GM19193 (cell line): ENCODE data around the gene MTA3.

Experiments used
- POLR2A ChIP-seq: IDR thresholded peaks from 4 replicates; pipeline ENCODE4 v1.6.1; 2011; ENCODE audit not compliant: insufficient read depth, insufficient read length; ENCODE audit errors: extremely low read depth

The MTA3 gene

DNA sequence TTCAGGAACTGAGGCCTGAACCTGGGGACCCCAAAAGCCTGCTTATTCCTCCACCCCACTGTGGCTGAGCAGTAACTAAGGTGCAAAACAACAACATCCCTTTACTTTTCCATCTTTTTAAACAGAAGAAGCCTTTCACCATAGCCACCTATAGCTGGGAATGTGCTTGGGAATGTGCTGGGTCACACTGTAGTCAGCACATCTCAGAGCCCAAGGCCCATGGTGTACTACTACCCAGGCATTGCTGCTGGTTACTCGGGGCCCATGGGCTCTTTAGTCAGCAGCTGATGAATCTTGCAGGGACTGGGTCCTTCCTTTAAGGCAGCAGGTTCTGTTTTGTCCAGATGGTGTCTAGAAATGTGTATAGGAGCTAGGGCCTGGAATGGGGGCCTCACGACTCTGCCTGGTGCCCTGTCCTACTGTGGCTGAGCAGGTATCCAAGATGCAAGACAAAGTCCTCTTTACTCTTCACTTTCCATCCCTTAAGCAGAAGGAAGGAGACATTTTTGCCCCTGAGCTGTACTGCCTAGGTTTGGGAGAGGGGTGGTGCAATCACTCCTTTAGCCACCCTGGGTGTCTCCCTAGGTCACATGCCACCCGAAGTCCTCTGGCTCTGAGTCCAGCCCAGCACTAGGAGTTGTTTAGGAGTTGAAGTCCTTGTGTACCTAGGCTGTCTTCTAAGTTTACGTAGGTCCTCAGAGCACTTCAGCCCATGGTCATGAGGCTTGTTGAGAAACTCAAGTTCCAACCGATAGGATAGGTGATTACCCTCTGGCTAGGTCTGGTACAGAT is 125.5 kb downstream of the MTA3 start:
- TF ChIP-seq POLR2A: no peak

GRCh38 chr2:42696987-42697386 is 128.6 kb downstream of the MTA3 start:
- TF ChIP-seq POLR2A: no peak

GRCh38 chr2:42698940-42699339 is 130.5 kb downstream of the MTA3 start:
- no peak for TF ChIP-seq POLR2A

- TF ChIP-seq POLR2A: no peak
Observed at GRCh38 chr2:42706836-42707235, 138.4 kb downstream of the MTA3 start.

GRCh38 chr2:42708179-42708578 is 139.7 kb downstream of the MTA3 start:
- no peak for TF ChIP-seq POLR2A

GRCh38 chr2:42711896-42712295 is 143.5 kb downstream of the MTA3 start:
- TF ChIP-seq POLR2A: no peak

DNA sequence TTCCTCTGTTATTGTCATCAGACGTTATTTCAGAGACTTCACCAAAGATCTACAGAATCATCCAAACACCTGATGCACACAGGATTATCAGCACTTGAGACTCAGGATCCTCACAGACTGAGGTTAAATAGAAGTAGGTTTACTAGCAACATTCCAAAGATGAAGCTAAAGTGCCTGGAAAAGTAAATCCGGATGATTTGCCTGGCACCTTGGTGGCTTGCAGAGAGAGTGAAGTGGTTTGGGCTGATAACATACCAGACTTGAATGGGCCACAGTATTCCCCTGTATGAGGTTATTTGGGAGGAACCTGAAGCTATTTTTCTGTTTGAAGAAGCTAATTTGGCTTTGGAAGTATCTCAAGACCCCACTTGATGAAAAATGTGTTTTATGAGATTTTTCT is 144.5 kb downstream of the MTA3 start:
- TF ChIP-seq POLR2A: no peak

DNA sequence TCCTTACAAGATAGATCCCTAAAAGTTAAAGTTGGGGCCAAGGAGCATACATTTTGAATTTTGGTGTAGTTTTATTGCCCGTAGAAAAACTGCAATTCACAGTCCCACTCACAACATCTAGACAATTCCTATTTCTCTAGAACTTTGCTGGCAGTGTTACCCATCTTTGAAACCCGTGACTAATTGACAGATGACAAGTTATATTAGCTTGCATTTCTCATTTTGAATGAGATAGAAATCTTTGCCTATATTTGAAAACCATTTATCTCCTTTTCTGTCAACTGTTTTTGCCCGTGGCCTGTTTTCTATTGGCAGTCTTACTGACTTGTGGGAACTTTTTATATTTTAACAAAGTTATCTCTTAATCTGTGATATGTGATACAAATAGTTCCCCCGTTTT is 145.5 kb downstream of the MTA3 start:
- TF ChIP-seq POLR2A: no peak

DNA sequence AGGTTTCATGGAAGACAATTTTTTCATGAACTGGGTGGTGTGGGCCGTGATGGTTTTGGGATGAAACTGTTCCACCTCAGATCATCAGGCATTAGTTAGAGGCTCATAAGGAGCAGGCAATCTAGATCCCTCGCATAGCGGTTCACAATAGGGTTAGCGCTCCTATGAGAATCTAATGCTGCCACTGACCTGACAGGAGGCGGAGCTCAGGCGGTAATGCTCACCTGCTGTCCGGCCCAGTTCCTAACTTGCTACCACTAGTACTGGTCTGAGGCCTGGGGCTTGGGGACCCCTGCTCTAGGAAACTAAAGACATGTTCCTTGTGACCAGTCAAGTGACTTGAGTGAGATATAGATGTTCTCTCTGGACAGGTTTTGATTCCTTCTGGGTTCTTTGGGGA is 146.3 kb downstream of the MTA3 start:
- no peak for TF ChIP-seq POLR2A

- no peak for TF ChIP-seq POLR2A
Observed at GRCh38 chr2:42721898-42722297, 153.5 kb downstream of the MTA3 start.

- TF ChIP-seq POLR2A: no peak
Observed at GRCh38 chr2:42722320-42723190, 154.1 kb downstream of the MTA3 start.

DNA sequence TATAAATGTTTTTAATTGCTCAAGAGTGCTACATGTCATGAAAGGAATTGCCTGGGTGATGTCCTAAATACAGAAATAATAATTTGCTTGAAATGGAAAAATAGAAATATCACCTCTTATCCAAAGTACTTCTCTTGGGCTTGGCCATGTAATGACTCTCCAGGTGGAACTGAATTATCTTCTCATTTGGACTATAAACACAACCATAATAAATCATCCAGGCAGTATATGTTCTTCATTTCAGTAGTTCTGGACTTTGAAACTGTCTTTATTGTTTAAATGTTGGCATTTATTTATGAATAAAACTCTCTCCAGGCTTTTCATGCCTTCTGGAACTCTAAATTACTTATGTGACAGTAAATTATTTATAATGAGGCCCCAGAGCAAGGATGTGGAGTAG is 155.0 kb downstream of the MTA3 start:
- TF ChIP-seq POLR2A: no peak

DNA sequence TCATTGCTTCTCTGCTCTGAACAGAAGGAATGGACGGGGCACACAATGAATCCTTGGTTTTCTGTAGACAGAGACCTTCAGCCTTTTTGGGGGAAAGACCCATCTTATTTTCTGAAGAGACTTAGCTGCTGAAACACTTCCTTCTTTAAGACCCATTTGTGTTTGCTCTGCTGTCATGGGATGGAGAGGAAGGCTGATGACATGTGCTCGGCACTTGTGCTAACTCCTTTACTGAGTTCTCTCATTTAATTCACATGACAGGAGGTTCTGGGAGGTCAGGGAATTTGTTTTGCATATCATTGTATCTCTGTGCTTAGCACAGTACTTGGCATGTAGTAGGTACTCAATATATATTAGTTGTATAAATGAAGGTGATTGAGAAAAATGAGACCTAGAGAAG is 156.5 kb downstream of the MTA3 start:
- TF ChIP-seq POLR2A: no peak

DNA sequence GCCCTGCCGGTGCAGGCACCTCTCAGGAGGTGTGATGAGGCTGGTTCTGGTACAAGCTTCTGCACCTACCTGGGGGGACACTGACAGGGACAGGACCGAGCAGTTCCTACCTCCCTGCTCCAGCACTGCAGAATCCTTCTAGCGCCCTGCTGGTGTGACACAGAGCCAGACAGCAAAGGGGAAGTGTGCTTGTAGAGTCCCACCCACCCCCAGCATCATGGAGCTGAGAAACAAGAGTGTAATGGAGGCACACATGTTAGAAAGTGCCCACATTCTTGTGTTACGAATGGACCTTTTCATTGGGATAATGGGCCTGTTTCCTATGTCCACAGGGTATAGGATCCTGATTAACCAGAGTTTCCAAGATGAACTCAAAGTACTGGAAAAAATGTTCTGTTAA is 157.2 kb downstream of the MTA3 start:
- no peak for TF ChIP-seq POLR2A

GRCh38 chr2:42726680-42727079 is 158.2 kb downstream of the MTA3 start:
- no peak for TF ChIP-seq POLR2A

- TF ChIP-seq POLR2A: no peak
Observed at GRCh38 chr2:42733852-42734251, 165.4 kb downstream of the MTA3 start.
